Anterior cingulate cortex (tissue), 58 donors: Measurements from ENCODE around the gene TMEM213.

ENCODE experiments used
- DNase-seq, 58 donors: peaks; one replicate each; lab custom pipeline; 2025; lab: John Stamatoyannopoulos, UW

TMEM213 gene, protein sequence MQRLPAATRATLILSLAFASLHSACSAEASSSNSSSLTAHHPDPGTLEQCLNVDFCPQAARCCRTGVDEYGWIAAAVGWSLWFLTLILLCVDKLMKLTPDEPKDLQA

DNA sequence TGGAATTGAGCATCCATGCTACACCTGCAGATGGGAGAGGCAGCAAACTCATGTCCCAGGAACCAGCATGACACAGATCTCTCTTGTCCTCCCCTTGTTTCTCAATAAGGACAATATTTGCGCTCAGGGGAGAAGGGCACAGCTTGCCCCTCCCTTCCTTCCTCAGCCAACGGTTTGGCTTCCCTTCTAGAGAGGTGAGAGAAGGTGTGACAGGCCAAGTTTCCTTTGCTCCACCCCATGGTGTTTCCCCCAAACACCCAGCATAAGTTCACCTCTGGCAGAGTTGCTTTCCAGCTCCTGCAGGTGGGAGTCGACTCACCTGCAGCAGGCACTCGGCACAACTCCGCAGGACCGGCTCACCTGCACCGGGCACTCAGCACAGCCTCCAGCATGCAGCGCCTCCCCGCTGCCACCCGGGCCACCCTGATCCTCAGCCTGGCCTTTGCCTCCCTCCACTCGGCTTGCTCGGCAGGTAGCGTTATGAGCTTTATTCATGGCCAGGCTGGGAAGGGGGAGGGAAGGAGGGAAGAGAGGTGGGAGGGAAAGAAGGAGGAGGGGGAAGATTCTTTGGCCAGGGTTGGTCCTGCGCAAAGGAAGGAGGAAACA, at the start of gene TMEM213, which contains the start of gene ATP6V0A4:
TMEM213 (plus strand) TSS at position 280 of the 606 bp plus-strand sequence; CDS start at position 391, 111 bp downstream.
ATP6V0A4 (minus strand) TSS at position 482 of the 606 bp plus-strand sequence. CDS start 26,949 bp downstream, outside the sequence.
- no peak for DNase-seq

DNA sequence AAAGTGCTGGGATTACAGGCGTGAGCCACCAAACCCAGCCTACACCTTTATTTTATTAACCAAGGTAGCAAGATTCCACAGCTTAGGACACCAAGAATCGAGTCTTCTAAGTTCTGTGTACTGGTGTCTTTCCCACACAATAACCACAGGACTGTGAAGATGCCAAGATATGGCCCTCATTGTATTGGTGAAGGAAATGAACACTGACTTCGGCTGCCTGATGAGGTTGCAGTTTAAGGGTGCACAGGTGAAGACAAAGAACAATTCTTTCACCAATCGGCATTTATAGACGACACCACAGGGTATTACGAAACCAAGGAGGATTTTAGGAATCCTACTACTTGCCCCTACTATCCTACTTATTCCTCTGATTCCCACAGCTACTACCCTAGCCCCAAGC, 49.1 kb upstream of the TMEM213 start:
- no peak for DNase-seq

DNA sequence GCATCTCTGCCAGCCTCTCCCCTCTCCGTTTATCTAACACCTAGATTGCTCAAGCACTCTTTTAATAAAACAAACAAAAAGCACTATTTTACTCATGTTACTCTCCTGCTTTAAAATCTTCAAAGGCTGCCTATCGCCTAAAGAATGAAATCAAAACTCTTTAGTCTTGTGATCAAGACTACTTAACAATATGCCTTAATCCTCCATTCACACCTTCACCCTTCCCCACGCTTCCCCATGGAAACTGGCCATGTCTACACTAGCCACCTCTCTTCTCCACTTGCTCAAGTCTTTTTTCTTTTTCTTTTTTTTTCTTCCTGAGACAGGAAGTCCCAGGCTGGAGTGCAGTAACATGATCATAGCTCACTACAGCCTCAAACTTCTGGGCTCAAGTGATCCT, 47.8 kb upstream of the TMEM213 start:
- DNase-seq = no peak

DNA sequence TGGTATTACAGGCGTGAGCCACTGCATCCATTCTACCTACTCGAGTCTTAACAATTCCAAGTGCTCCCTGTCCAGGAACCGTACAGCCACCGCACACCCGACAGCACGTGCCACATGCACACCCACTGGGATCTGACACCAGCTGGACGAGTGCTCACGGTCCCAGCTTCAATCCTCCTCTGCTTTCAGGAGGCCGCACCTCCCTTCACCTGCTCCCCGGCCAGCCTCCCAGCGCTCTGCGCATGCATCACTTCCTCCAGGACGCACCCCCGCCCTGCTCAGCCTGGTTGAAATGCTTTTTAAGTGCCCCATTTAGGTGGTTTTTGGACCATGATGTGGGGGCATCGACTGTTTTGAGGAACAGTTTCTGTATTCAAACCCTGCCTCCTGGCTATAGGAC, 47.3 kb upstream of the TMEM213 start:
- DNase-seq = no peak

DNA sequence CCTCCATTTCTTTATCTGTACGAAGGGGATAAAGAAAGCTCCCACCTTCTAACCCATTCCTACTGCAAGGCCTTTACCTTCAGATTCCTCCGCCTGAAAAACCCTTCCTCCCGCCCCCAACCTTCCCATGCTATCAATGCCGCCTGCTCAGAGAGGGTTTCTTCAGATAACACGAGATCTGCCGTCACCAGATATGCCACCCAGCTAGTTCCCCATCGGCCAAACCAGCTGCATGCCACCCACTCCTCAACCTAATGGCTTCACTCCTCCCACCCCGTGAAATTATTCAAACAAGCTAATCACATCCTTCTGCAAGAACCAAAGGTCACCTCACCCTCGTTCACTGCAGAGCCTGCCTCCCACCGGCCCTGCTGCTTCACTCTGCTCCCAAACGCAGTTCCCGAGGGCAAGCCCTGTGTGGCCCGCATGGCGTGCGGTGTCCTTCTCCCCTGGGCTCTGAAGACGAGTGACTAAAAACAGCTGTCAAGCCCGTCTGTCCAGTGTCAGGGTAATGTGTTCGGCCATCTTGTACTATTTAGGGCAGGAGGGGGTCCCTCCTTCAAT, 46.8 kb upstream of the TMEM213 start:
- no peak for DNase-seq

DNA sequence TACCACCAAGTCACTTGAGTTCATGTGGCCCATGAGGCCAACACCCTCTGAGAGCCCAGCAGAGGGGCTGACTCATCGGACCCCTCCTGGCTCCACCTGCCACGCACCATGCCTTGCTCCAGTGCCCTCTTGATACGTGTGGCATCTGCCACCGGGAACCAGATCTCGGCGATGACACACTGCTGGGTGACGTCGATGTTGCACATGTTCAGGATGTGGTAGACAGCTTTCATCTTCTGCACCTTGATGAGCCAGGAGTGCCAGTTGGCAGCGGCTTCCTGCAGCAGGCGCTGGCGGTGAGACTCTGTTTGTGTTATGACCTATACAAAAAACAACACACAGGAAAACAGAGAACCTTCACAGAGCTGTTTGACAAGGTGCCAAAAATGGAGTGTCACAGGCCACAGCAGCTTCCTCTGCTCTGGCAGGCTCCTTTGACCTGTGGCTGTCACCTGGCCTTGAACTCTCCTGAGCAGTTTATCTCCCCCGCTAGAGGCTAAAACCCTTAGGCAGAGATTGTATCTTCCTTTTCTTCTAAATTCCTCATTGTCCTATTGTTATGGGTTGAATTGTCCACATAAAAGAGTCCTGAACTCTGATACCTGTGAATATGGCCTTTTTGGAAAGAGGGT, 45.2 kb upstream of the TMEM213 start:
- peak in 1 of 58 donors; percentile 28 for DNase-seq

DNA sequence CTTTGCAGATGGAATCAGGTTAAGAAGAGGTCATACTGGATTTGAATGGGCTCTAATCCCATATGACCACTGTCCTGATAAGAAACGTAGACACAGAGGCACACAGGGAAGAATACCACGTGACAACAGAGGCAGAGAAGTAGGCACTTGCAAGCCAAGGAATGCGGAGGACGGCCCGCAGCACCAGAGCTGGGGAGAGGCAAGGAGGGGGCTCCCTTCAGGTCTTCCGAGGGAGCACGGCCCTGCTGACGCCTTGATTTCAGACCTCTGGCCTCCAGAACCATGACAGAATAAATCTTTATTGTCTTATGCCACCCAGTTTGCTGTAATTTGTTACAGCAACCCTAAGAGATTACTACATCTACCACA, 44.7 kb upstream of the TMEM213 start:
- no peak for DNase-seq

DNA sequence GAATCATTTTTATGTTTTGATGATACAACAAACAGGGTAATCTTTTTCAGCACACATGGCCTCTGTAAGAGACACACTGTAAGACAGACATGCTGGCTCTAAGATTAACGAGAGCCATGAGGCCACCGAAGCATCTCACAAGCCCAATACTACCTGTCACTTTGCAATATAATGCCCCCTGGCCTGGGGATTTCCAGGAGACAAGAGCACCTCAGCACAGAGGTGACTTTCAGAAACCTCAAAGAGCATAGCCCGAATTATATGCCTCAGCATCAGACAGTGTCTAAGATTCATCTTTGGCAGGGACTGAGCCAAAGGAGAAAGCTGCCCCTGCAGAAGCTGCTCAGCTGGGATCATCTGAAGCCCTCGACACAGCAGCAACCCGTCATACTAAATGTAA, 44.2 kb upstream of the TMEM213 start:
- no peak for DNase-seq

DNA sequence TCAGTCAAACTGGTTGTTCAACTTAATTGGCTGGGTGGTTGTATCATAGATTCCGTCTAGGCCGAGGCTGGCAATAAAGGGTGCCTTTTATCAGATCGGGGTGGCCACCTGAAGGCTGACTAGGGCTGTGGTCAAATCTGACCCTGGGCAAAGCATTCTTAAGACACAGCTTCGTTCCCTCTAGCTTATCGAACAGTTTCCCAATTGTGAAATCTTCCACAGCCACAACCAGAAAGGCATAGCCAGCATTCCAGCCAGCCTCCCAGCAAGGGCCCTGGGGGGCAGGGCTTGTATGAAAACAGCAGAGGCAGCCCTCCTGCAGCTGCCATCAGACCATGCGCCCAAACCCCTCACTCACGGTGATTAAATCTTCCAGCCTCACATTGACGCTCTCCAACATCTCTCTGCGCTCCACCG, 42.5 kb upstream of the TMEM213 start:
- DNase-seq = no peak

DNA sequence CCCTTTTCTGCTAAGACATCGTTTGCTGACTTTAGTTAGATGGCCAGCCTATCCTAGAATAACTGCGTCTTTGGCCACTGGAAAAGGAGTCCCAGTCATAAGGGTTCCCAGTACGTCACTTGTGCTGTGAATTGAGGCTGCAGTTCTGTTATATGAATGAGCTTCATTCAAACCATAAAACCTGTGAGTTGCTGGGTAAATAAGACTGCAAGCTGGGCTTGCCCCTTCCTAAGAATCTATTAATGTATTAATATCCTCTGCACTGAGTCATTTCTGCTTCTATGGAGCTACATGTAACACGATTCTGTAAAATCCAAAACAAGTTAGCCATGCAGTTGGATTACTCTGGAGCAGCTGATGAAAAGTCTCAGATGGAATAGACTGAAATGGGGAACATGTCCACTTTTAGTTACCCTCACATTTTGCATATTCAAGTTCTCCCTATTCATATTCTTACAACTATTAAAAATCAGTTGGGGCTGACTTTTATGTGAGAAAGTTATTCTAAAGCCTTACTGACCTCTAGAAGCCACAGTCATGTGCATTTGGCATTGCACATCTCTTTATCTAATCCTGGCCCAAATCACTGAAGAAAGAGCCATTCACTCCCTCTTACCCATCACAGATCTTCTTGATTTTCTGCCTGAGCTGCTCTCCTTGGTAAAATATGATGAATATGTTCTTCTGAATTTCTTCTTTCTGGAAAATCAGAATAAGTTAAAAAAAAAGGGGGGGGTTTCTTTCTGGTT, 41.8 kb upstream of the TMEM213 start:
- peak in 1 of 58 donors; percentile 5 for DNase-seq

DNA sequence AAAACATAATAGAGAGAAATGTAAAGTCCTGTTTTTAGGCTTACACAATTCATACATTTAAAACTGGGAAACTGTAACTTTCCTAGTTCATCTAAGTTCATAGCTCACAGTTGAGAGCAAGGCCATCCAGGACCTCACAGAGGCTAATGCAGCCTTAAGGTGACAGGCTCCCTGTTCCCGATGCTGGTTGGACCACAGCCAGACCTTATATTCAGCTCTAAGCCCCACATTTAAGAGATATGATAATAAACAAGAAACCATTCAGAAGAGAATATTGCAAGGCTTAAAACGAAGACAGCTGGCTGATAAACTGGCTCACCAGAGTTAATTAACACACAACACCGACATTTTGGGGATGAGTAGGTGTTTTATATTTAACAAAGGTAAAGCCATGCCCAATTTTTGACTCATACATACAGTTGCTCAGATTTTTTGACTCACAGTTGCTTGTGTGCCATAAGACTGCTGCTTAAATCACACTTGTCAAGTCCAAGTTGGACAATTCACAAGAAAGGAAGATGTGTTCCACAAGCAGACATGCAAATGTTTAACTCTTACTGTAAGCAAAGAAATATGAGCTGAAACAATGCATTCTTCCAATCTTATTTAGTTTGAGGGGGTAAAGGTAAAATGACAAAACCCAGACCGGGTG, 41.1 kb upstream of the TMEM213 start:
- peak in 4 of 58 donors; percentile 5 to 39 (median 9) for DNase-seq

DNA sequence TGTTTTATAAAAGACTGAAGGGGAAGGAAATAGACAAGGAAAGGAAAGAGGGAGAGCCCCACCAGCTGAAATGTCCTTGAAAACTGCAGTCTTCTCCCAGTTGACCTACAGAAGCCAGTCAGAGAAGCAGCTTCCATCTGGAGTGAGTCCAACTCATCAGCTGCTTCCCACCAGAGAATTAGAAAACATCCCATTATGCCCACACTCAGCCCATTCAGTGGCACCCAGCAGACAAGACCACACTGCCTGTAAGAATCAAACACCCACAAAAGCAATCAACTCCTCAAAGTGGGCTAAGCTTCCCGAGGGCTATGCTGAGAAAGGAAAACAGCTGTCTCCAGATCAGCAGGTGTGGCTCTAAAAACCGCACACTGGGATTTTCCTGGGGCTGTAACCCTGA, 29.6 kb upstream of the TMEM213 start:
- DNase-seq = no peak

DNA sequence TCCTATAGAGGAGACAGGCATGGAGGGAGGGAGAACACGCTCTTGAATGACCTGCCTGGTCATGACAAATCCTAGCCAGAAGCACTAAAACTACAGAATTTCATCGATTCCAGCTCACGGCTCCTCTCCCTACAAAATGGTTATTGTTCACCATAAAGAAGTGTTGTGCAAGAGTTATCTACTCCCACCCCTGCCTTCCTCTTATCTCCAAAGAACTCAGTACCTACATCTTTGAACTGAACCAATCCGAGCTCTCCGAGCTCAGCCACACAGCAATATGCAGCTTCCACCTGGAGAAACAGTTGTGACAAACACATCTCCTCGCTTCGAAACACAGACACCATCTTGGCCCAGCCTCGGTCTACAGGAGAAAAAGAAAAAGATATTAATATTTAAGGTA, 26.9 kb upstream of the TMEM213 start:
- no peak for DNase-seq

DNA sequence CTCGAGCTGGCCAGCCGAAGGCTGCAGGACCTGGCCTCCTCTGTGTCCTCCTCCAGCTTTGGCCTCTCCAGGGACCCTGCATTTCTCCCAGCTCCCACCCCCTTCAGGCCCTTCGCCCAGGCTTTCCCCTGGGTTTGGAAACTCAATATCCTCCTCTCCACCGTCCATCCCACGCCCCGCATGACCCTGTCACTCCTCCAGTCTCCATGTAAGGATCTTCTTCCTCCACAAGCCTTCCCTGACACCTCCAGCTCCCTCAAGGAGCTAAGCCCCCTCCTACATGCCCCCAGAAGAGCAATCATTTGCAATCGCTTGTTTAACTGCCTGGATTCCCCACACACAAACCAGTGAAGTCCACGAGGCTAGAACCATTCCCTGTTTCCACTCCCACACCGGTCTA, 24.6 kb upstream of the TMEM213 start:
- no peak for DNase-seq

DNA sequence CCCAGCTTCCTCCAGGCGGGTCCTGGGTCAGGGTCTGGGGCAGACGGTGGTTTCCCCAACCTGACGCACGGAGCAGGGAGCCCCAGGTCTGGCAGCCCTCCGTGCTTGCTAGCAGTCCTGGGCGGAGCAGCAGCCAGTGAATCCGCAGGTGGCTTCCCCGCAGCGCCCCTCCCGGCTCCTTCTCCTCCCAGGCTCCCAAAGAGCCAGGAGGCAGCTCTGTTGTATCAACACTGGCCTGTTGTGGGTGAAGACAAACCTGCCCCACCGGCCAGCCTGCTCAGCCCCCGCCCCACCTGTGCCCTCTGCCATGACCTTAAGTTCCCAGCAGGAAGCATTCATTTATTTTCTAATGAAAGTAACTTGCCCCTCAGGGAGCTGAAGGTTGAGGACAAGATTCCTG, 24.0 kb upstream of the TMEM213 start:
- no peak for DNase-seq

DNA sequence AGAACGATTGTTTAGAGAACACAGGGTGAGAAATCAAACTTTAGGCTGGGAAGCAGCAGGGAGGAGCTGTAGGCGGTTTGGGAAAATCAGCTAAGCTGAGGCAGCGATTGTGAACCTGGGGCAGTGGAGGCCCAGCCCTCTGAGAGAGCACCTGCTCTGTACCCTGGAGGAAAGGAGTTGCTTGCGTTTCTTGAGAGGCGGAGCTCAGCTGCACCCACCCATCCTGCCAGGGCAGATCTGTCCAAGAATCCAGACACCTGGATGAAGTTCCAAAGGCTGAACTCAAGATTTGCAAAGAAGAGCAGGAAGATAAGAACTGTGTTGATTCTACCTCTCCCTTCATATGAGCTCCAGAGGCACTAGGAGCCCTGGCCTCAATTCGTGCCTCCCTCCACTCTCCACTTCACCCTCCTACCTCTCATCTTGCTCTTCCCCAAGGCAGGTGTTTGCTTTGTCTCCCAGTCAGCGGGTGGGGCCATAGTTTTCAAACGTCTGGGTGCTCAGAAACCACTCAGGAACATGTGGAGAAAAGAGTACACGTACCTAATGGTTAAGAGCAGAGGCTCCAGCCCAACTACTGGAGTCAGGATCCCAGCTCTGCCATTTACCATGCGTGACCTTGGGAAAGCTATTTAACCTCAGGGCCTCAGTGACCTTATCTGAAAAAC, 21.5 kb upstream of the TMEM213 start:
- no peak for DNase-seq

DNA sequence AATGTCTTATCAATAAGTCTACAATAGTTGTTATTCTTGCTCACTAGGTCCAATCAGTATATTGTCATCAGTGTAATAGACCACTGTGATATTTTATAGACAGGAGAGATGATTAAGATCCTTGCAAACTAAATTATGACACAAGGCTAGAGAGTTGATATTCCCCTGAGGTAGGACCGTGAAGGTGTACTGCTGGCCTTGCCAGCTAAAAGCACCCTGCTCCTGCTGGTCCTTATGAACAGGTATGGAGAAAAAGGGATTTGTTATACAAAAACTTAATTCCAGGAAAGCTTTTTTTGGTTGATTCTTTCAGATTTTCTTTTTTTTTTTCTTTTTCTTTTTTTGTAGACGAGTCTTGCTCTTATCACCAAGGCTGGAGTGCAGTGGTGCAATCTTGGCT, 16.8 kb upstream of the TMEM213 start:
- no peak for DNase-seq

DNA sequence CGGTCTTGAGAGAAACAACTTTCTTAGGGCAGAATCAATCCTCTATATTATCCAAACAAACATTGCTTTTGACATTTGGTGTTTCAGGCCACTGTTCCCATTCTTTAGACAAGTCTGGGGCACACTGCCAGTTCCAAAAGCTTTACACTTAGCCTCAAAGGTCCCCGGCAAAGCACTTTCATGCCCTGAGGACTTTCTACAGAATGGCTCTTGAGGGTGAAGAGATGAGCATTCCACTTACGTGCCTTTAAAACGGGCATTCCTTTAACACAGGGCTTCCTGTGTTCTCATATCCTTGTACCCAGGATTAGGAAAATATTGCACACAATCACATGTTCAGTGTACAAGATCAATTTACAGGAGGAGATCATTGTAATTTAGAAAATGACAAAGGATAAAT, 13.1 kb upstream of the TMEM213 start:
- no peak for DNase-seq

DNA sequence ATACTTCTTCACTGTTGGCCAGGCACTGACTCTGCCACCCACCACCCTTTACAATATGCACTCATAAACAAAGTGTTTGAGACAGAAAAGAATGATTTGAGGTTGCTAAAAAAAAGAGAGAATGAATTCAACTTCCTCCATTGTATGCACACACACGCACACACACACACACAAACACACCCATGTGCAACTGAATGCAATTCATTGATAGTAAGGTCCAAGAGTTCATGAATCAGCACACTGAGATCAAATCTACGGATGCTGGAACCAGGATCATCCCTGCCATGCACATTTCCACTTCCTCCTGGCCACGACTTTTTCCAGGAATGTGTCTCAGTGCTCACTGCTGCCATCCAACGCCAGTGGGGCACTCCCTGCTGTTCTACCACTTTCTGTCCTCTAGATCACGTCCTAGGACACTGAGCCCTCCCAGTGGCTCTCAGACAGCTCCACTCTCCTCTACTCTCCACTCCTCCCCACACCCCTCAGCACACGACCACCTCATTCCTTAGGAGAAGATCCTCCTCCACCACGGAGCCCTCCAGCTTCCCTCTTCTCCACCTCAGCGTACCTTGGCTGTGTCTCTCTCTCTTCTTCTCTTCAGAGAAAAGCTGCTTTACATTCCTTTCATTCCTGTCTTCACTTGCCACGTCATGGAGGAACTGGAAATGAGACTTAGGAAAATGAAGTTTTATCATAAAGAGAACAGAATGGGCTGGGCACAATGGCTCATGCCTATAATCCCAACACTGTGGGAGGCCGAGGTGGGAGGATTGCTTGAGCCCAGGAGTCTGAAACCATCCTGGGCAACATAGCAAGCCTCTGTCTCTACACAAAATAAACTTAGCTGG, 12.0 kb upstream of the TMEM213 start:
- no peak for DNase-seq
